GM19193 (cell line): ENCODE results near the gene TMEM53.

Experiments used
- POLR2A ChIP-seq: IDR thresholded peaks from 4 replicates; pipeline ENCODE4 v1.6.1; 2011; ENCODE audit not compliant: insufficient read depth, insufficient read length; ENCODE audit errors: extremely low read depth

TMEM53 gene

GRCh38 chr1:44632598-44632997 lies 41.7 kb downstream of the TMEM53 start:
- no peak for TF ChIP-seq POLR2A

DNA sequence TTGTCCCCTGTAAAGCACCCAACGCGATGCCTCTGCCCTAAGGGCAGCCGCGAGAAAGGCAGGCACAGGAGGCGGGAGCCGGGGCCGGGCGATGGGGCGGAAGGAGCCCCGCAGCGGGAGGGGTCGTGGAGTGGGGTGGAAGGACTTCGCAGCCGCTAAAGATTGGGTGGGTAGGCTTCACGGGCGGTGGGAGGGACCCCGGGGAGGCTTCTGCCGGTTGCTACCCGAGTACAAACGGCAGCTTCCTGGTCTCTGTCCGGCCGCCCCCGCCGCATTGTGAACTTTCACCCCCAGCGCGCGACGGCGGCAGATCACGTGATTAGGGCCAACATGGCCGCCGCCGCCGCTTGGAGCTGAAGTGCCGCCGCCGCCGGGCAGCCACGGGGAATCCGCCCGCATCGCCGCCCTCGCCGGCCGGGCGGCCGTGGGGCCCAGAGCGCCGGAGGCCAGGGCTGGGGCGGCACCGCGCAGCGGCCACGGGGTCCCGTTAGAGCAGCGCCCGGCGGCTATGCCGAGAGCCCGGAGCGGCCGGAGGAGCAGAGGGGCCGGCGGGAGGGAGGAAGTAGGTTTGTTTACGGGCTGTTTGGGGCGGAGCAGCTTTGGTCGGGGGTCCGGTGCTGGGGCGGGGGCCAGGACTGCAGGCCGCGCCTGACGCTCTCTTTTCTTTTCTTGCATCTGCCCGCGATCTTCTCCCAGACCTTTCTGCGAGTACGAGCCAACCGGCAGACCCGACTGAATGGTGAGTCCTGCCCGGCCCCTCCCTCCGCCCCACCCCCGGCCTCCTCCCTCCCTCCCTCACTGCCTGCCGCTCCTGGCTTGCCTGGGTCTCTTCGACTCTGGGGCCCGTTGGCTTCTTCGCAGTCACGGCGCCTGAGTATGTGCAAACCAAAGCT lies 42.4 kb downstream of the TMEM53 start:
- TF ChIP-seq POLR2A, result peak; percentile 86

- TF ChIP-seq POLR2A, result no peak
Measured at GRCh38 chr1:44631333-44631646, 43.0 kb downstream of the TMEM53 start.

- TF ChIP-seq POLR2A, result no peak
Measured at GRCh38 chr1:44630116-44630515, 44.2 kb downstream of the TMEM53 start.

DNA sequence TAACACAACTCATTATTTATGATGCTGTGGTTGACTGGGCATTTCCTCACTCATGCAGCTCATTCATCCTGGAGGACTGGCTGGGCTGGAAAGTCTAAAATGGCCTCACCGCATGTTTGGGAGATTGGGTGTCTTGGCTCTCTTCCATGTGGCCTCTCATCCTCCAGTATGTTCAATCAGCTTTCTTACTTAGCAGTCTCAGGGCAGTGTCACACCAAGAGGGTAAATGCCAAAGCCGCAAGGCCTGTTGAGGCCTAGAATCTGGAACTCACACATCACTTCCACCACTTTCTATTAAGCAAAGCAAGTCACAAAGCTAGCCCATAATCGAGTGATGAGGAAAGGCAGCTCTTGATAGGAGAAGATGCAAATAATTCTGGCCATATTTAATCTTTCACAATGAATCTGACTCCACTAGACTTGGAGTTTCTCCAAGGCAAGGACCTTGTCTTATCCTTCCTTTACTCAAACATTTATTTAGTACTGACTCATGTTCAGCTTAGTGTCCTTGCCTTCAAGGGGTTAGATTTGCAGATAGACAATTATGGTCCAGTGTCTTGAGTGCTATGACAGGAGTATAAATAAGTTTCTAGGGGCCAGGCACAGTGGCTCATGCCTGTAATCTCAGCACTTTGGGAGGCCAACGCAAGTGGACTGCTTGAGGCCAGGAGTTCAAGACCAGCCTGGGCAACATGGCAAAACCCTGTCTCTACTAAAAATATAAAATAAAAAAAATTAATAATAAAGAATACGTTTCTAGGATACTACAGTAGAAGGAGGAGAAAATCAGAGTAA lies 45.1 kb downstream of the TMEM53 start:
- TF ChIP-seq POLR2A, result no peak

DNA sequence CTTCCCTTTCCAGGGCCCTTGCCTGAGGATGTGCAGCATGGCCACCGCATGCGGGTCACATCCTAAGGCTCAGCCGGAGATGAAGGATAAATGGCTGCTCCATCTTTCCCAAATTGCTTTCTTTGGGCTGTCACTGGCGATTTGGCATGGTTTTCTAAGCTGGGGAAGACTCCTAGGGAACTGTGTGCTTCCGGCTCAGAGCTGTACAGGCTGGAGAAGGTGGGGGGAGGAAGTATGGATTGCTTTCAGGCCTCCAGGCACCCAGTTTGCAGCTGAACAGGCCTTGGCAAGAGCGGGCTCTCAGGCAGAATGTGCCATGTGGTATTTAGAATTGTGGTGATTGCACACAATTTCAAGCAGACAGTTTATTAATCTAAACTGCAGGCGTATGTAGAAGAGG lies 48.9 kb downstream of the TMEM53 start:
- no peak for TF ChIP-seq POLR2A

DNA sequence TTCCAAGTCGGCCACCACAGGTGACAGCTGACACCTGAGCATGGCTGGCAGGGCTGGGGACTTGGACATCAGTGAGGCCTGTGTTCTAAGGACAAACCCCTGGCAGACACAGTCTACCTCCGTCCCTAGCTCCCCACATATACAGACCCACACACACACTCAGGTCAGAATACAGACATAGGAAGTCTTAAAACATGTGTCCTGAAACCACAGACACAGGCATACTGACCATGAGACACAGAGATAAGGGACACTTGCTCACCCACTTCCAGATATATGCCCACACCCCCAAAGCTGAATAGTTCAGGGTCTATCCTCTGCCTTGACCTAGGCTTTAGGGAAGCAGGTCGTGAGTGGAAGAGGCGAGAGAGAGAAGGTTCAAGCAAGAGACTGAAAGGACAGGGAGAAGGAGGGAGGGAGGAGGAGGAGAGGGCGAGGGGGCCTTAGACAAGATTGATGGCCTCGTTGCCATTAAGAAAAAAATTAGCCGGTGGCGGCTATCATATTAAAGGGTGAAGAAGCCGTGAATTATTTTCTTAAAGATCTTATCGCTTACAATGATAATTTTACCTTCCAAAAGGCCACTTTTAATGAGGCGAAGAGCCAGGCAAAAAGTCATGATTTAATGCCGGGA lies 49.9 kb downstream of the TMEM53 start:
- no peak for TF ChIP-seq POLR2A

GRCh38 chr1:44621841-44622286 lies 52.4 kb downstream of the TMEM53 start:
- no peak for TF ChIP-seq POLR2A

GRCh38 chr1:44620072-44620471 lies 54.2 kb downstream of the TMEM53 start:
- no peak for TF ChIP-seq POLR2A

DNA sequence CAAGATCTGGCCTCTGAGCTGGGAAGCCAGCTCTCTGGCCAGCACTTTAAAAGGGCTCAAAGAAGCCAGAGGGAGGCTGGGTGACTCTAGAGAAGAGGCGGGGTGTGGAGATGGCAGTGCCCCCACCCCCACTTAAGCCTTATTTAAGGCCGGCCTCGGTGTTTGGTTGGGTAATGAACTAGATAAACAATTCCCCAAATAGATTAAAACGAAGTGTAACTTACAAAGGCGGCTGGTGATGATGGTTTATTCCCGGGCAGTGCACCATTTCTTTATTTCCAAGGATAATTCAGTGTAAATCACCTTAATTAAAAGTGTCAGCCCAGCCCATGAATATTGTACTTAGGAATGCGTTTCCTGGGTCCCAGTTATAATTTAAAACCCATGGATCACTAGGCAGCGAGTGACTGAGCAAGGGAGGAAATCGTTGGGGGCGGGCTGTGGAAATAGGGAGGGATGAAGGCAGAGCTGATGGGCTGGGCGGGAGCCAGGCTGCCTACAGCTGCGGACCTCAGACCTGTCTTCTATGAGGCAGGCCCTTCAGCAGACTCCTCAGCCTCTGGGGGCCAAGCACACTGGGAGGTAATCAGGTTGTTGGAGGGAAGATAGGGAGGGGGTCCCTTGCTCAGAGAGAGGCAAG lies 54.9 kb downstream of the TMEM53 start:
- TF ChIP-seq POLR2A, result no peak

- TF ChIP-seq POLR2A, result no peak
Measured at GRCh38 chr1:44617703-44618029, 56.6 kb downstream of the TMEM53 start.

DNA sequence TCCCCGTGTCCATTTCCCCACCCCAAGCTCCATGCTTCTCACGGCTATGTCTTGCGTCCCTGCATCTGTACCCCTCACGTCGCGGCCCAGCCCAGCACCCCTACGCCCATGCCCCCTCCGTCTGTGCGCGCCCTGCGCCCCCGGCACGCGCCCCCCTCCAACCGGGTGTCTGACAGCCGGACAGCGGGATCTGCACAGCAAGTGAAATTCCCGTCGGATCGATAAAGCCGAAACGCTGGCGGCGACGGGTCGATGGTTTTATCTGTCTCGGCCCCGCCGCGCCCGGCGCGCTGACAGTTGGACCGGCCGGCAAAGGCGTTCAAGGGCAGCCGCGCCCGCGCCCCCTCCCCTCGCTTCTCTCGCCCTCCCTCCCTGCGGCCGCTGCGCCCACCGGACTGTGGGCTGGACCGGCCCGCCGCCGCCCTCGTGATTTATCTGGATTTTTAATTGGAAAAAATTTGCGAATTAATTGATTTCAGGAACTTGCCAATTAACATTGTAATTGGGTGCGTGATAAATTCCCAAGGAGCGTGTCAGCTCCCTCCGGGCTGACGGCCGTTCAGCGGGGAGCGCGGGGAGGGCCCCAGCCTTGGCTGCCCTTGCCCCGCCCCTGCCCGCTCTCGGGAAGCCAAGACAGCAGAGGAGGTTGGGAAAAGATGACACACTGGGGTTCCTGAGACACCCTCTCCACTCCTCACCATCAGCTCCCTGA lies 57.1 kb downstream of the TMEM53 start:
- no peak for TF ChIP-seq POLR2A

GRCh38 chr1:44616284-44616990 lies 57.8 kb downstream of the TMEM53 start:
- no peak for TF ChIP-seq POLR2A

GRCh38 chr1:44613941-44614340 lies 60.3 kb downstream of the TMEM53 start:
- no peak for TF ChIP-seq POLR2A
